T47D (cell line): ENCODE results near the gene VPS52.
"Not testable (repeated sequence)": the region's sequence is repeated elsewhere in the genome, so short reads cannot be mapped to it uniquely, and the experiment has no call there.

Experiments
- DNase-seq, 2 experiments: peaks; one replicate each; pipeline versions ENCODE4 v3.0.0 to v3.0.0-alpha.2; 2011 to 2012; ENCODE audit warnings: low read depth in 1 of 2, low spot score in 1 of 2
- JUND ChIP-seq: IDR thresholded peaks from 2 replicates; pipeline ENCODE4 v1.6.1; 2012; ENCODE audit warnings: low read depth
- in situ Hi-C: cut with HindIII; loops from 2 replicates; pipeline ENCODE4 v1.10.0; 2016; ENCODE audit warnings: low sequenced_read_pairs, low pct_unique_long_range_greater_than_20kb

The VPS52 gene

DNA sequence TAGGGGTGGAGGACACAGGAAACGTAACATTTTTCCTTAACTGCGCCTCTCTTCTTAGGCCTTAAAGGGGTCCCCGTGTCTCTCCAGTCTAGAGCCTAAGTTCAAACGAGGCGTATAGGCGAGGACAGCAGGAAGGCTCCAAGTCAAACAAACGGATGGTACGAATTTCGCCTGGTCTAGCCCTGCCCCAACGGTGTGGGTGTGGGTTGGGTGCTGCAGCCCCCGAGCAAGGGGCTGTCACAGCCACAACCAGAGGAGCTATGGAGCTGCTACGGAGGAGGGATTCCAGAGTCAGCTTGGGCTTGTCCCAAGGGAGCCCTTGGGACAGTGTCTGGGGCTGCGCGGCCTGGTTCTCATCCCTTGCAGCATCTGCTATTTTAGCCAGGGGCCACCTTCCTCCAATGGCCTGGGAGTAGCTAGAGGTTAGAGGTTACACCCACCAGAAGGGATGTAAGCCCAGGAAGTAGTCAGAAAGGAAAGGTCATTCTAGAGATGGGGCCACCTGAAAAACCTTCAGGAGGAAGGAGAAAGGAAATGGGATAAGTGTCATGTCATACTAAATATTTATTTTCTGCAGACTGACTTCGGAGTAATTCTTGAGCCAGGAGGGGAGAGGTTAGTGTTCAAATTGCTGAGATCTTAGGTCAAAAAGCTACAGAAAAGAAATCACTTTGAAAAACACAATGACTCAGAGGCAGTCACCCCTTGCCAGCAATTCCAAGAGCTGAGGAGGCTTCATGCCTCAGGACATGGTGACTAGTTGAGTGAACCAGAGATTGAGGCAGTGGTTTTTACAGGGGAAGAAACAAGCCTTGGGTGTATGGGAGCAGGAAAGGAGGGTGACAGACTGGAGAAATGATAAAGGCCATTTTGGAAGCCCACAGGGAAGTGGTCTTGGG, 21.7 kb downstream of the VPS52 start:
- TF ChIP-seq JUND: no peak
- in situ Hi-C loops: no loop called here
- DNase-seq: no peak

DNA sequence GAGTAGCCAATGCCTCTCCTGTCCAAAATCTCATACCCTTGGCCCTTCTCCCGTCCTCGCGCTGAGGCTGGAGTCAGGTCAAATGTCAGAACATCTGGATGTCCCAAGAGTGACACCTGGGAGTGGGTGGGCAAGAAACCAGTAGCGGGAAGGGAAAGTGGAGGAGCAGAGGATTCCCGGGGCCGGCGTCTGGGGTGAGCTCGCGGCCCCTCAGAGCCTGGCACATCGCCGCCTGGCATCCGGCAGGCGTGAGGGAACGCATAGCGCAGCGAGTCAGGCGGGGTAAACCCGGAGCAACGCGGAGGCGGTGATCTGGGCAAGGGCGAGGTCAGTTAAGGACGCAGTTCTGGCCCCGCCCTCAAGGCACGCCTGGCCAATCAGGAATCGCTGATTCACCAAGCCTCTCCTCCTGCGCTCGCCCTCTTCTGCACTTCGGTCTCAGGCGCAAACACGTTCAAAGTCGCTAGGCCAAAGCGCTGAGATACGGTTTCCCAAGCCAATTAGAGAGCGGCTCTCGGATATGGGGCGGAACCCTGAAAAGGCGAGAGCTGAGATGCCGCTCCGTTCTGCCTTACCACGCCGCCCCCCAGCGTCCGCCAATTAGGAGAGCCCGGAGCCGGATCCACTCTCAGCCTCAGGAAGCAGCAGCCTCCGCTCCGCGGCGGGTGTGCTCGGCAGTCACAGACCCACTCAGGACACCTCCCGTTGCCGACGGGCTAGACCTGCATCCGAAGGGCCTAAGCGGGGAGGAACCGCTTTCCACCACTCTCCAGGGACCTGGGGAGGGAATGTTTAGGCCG, 22.5 kb downstream of the VPS52 start:
- peak; percentile 82 to 100 for DNase-seq

GRCh38 chr6:33248643-33248931, 23.1 kb downstream of the VPS52 start:
- TF ChIP-seq JUND: no peak
- in situ Hi-C loops: no loop called here
- no peak for DNase-seq

More for the DNA sequence above, 22.5 kb downstream of the VPS52 start:
- in situ Hi-C loops: no loop called here
- TF ChIP-seq JUND: no peak

GRCh38 chr6:33247977-33248642, 23.6 kb downstream of the VPS52 start:
- TF ChIP-seq JUND: no peak
- in situ Hi-C loops: no loop called here
- DNase-seq: peak; percentile 50 to 88

GRCh38 chr6:33243476-33243875, 28.2 kb downstream of the VPS52 start:
- TF ChIP-seq JUND: no peak
- DNase-seq: no peak
- in situ Hi-C loops: no loop called here

- DNase-seq: no peak
- in situ Hi-C loops: no loop called here
- no peak for TF ChIP-seq JUND
Observed at GRCh38 chr6:33241968-33242367, 29.7 kb downstream of the VPS52 start.

DNA sequence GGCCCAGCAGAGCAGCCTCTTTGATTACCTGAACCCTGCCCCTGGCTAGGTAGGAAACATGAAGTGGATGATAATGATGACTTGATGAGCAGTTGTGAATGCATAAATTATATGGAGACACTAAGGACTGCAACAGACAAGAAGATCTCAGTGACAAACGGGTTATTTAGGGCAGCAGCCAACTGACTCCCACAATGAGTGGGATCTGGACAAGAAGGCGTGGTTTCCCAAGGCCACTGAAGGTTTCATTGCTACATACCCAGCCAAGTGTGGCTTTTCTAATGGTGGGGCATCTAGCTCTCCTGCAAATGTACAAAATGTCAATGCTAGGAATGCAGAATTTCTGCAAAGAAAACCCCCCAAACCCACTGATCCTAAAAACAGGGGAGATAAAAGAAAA, 33.9 kb downstream of the VPS52 start:
- no peak for DNase-seq
- TF ChIP-seq JUND: no peak
- in situ Hi-C loops: no loop called here

- in situ Hi-C loops: no loop called here
- no peak for TF ChIP-seq JUND
Observed at GRCh38 chr6:33236852-33237251, 34.8 kb downstream of the VPS52 start.

GRCh38 chr6:33236328-33236727, 35.3 kb downstream of the VPS52 start:
- no peak for TF ChIP-seq JUND
- in situ Hi-C loops: no loop called here

More at GRCh38 chr6:33236852-33237251, 34.8 kb downstream of the VPS52 start:
- DNase-seq: no peak

DNA sequence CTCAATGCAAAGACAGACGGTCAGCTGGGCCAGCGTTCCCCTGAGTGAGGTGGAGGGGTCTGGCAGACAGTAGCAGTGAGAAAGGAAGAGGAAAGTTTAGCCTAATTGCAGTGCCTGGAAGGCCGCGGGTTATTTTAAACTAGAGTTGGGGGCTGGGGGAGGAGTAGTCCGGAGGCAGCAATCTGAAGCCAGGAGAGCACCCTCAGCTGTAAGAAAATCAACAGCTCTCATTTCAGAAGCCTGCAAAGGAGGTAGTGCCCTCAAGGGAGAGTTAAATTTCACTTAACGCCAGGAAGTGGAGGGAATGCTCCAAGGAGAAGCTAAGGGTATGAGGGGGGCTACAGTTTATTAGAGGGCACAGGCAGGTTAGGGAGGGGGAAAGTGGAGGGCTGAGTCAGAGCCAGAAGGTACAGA, 36.4 kb downstream of the VPS52 start:
- in situ Hi-C loops: no loop called here
- DNase-seq: no peak
- no peak for TF ChIP-seq JUND

More at GRCh38 chr6:33236328-33236727, 35.3 kb downstream of the VPS52 start:
- no peak for DNase-seq

DNA sequence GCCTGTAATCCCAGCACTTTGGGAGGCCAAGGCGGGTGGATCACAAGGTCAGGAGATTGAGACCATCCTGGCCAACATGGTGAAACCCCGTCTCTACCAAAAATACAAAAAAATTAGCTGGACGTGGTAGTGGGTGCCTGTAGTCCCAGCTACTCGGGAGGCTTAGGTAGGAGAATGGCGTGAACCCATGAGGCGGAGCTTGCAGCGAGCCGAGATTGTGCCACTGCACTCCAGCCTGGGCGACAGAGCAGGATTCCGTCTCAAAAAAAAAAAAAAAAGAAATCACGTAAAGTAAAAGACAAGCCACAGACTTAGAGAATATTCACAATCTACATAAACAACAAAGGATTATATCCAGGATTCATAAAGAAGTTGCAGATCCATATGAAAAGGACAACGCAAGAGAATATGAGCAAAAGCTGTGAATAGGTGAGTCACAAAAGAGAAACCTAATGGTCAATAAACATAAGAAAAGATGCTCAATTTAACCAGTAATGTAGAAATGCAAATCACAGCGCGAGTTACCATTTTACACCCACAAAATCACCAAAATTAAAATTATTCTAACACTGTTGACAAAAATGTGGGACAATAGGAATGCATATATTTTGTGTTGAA, 45.1 kb downstream of the VPS52 start:
- in situ Hi-C loops, DNase-seq: not testable (repeated sequence)

DNA sequence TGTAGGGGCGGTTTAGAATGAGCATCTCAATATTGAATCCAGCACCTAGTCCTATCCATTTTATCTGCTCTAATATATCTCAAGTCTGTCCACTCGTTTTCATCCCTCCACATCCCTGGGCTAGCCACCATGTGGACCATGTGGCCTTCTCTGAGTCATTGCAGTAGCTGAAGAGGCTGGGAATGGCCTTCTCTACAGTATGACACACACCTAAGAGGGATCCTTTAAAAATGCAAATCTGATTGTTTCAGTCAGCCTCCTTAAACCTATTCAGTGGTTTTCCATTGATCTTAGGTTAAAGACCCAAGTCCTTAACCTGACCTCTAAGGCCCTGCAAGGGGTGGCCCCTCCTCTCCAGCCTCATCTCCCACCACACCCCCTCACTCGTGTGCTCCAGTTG, 54.0 kb downstream of the VPS52 start:
- DNase-seq: no peak
- in situ Hi-C loops: no loop called here
- TF ChIP-seq JUND: no peak

DNA sequence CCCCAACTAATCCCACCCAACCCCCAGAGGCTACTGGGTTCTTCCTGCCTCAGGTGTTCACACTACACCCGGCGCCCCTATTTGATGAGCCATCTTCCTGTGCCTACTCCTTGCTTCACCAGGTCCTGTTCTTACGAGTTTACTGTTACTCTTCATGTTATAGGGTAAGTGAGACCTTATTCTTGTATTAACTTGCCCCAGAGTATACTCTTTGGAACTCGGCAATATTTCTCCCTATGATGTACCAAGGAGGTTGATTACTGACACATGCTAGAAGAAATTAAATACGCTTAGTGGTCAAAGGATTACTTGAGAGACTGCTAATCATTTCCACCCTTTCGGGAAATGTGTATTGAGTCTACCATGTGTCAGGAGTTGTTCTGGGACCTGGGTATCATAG, 54.4 kb downstream of the VPS52 start:
- no peak for TF ChIP-seq JUND
- DNase-seq: no peak
- in situ Hi-C loops: no loop called here
